ENCODE measurements around the gene IL9R. TPM values are rescaled to one million over a fixed set of nuclear protein-coding genes. Genes with fewer than 3 reads are reported as not detected.
A peak's percentile ranks its signal among the peaks of the same experiment; 100 is the strongest.
"Not testable (repeated sequence)": the region's sequence is repeated elsewhere in the genome, so short reads cannot be mapped to it uniquely, and the experiment has no call there.

Gene IL9R
- total RNA-seq, 1 experiment from 2014 or later = not detected

GRCh38 chrX:156019846-156020245 is 22.4 kb downstream of the IL9R start:
- in situ Hi-C loops (cut with HindIII; ENCODE audit: low pct_unique_long_range_greater_than_20kb, low sequenced_read_pairs); DNase-seq (ENCODE audit: low read depth): not testable (repeated sequence)

- DNase-seq (ENCODE audit: low read depth); in situ Hi-C loops (cut with HindIII; ENCODE audit: low pct_unique_long_range_greater_than_20kb, low sequenced_read_pairs): not testable (repeated sequence)
These were observed 25.5 kb downstream of the IL9R start for GRCh38 chrX:156023002-156023401.

GRCh38 chrX:156024949-156025492 is 27.5 kb downstream of the IL9R start:
- in situ Hi-C loops (cut with HindIII; ENCODE audit: low pct_unique_long_range_greater_than_20kb, low sequenced_read_pairs) = not testable (repeated sequence)

GRCh38 chrX:156028653-156029237 is 31.2 kb downstream of the IL9R start:
- in situ Hi-C loops (cut with HindIII; ENCODE audit: low pct_unique_long_range_greater_than_20kb, low sequenced_read_pairs); DNase-seq (ENCODE audit: low read depth): not testable (repeated sequence)

More at GRCh38 chrX:156024949-156025492, 27.5 kb downstream of the IL9R start:
- not testable (repeated sequence) for DNase-seq (ENCODE audit: low read depth)

- DNase-seq (ENCODE audit: low read depth); in situ Hi-C loops (cut with HindIII; ENCODE audit: low pct_unique_long_range_greater_than_20kb, low sequenced_read_pairs): not testable (repeated sequence)
These were observed 31.8 kb downstream of the IL9R start for GRCh38 chrX:156029296-156029695.

GRCh38 chrX:156029707-156030442 is 32.4 kb downstream of the IL9R start:
- in situ Hi-C loops (cut with HindIII; ENCODE audit: low pct_unique_long_range_greater_than_20kb, low sequenced_read_pairs) = not testable (repeated sequence)
- DNase-seq (ENCODE audit: low read depth) = peak; percentile 12

GRCh38 chrX:156030474-156030873 is 33.0 kb downstream of the IL9R start:
- DNase-seq (ENCODE audit: low read depth); in situ Hi-C loops (cut with HindIII; ENCODE audit: low pct_unique_long_range_greater_than_20kb, low sequenced_read_pairs): not testable (repeated sequence)

Other genes with a start within 250 kb of the IL9R start
- 25.6 and 31.0 TPM in 2 replicates for gene VAMP7, start 116.4 kb upstream of the IL9R start, total RNA-seq (2014; rRNA removed; shearing (Covaris generic); ENCODE audit: low replicate concordance)

All from Caki2 (cell line).